ENCODE measurements around the gene ZNF138.

Gene ZNF138

DNA sequence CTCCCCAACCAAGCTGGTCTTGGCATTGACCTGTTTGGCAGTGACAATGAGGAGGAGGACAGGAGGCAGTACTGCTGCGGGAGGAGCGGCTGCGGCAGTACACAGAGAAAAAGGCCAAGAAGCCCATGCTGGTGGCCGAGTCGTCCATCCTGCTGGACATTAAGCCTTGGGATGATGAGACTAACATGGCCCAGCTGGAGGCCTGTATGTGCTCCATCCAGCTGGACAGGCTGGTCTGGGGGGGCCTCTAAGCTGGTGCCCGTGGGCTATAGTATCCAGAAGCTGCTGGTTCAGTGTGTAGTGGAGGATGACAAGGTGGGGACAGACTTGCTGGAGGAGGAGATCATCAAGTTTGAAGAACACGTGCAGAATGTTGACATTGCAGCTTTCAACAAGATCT lies 69.7 kb downstream of the ZNF138 start:
- DNase-seq (ENCODE audit: low read depth) = no peak
- TF ChIP-seq, protein P1, sequence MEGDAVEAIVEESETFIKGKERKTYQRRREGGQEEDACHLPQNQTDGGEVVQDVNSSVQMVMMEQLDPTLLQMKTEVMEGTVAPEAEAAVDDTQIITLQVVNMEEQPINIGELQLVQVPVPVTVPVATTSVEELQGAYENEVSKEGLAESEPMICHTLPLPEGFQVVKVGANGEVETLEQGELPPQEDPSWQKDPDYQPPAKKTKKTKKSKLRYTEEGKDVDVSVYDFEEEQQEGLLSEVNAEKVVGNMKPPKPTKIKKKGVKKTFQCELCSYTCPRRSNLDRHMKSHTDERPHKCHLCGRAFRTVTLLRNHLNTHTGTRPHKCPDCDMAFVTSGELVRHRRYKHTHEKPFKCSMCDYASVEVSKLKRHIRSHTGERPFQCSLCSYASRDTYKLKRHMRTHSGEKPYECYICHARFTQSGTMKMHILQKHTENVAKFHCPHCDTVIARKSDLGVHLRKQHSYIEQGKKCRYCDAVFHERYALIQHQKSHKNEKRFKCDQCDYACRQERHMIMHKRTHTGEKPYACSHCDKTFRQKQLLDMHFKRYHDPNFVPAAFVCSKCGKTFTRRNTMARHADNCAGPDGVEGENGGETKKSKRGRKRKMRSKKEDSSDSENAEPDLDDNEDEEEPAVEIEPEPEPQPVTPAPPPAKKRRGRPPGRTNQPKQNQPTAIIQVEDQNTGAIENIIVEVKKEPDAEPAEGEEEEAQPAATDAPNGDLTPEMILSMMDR (IDR thresholded peaks at IDR 0.05; ENCODE audit: low read length, missing control alignments) = no peak
- H3K4me3 ChIP-seq (replicated peaks; ENCODE audit: low read depth, low read length) = no peak overlapping the region

DNA sequence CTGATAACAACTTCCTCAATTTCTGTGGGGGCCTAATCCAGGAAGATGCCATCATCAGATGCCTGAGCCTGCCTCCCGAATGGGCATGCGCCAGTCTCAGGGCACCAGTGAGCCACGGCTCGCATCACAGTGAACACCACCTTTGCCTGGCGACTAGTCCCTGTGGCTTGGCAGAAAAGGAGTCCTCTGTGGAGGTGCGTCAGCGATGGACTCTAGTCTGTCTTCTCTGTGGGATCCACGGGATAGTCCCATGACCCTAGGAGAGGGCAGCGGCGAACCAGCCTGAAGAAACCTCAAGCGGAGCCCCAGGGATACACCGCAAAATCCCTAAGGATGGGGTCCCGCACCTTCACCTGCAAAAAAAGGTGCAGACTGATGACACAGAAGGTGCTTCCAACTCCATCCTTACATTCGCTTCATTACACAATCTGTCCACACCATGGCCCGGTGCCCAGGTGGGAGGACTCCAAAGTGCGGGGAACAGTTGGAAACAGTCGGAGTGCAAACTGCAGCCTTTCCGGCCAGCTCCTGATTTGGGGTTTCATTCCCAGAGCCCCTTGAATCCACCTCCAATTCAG lies 73.7 kb downstream of the ZNF138 start:
- no peak for DNase-seq (ENCODE audit: low read depth)
- H3K4me3 ChIP-seq (replicated peaks; ENCODE audit: low read depth, low read length) = no peak overlapping the region
- TF ChIP-seq, protein P1 (IDR thresholded peaks at IDR 0.05; ENCODE audit: low read length, missing control alignments) = no peak

DNA sequence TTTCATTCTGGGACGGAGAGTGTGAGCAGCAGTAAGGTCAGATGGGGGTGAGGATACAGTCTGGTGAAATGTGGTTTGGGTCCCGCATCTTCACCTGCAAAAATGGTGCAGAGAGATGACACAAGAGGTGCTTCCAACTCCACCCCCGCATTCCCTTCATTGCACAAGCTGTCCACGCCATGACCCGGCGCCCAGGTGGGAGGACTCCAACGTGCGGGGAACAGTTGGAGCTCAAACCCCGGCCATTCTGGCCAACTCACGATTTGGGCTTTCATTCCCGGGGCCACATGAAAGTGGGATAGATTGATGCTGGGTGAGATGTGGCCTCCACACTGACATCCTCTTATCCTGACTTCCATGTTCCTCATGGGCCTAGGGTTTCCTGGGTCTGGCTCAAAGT lies 74.3 kb downstream of the ZNF138 start:
- DNase-seq (ENCODE audit: low read depth) = no peak
- H3K4me3 ChIP-seq (replicated peaks; ENCODE audit: low read depth, low read length) = no peak overlapping the region
- TF ChIP-seq, protein P1 (IDR thresholded peaks at IDR 0.05; ENCODE audit: low read length, missing control alignments) = no peak

DNA sequence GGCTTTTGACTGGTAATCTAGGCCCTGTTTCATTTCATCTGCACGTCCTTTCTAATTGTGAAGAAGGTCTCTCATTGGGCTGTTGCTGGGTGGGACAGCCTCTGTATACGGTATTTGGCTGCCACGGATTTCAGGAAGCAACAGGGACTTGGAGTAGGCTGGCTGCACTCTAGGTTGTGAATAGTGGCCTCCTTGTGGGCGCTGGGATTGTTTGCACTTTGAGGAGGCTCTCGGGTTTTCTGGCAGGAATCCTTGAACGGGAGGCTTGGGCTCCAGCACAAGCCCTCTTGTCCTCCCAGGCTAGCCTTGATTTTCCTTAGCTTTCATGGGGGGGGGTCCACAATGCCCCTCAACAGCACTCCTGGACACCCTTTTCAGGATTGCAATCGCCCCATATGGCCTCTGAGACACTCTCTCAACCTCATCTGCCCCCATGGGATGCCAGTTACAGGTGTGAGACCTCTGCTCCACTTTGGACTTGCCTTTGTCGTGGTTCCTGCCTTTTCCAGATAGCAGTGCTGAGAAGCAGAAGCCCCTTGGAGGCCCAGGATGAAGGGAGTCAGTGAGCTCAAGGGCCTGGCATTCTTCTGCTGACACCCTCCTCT lies 75.0 kb downstream of the ZNF138 start:
- H3K4me3 ChIP-seq (replicated peaks; ENCODE audit: low read depth, low read length) = no peak overlapping the region
- TF ChIP-seq, protein P1 (IDR thresholded peaks at IDR 0.05; ENCODE audit: low read length, missing control alignments) = no peak
- DNase-seq (ENCODE audit: low read depth) = no peak

DNA sequence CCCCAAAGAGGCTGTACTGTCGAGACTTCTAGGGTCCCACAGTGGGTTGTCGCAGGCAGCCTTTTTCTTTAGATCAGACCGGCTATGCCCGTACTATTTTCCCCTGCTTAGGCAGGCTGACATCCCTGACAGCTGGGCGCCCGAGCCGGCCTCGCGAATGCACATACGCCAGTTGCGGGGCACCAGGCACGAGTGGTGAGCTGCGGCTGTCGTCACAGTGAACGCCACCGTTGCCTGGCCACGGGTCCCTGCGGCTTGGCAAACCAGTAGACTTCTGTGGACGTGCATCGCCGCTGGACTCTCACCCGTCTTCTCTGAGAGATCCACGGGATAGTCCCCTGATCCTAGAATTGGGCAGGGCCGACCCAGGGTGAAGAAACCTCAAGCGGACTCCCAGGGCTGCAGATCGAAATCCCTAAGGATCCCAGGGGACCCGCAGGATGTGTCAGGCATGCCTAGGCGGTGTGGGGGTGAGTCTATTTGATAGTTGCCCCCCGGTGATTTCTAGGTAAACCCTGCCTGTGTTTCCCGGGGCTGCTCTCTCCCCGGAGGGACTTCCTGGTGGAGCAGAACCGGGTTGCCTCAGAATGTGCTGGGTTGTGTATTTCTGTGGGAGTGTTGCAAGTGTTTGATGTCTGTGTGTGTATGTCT lies 75.8 kb downstream of the ZNF138 start:
- no peak for DNase-seq (ENCODE audit: low read depth)
- TF ChIP-seq, protein P1 (IDR thresholded peaks at IDR 0.05; ENCODE audit: low read length, missing control alignments) = no peak
- H3K4me3 ChIP-seq (replicated peaks; ENCODE audit: low read depth, low read length) = no peak overlapping the region

DNA sequence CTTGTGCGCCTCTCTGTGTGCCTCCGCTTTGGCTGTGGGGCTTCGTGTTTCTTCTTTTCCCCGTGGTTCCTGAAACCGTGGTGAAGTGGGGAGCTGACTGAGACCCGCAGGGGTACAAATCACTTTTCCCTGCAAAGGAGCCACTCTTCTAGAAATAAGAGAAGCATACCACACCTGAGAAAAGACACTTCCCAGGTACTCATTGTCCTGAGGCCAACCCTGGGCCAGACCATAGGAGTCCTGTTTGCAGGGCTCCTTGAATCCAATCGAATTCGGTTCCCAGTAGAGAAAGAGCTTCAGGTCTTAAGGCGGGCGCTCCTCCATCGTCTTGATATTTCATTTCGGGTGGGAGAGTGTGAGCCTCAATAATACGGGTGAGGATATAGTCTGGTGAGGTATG lies 76.4 kb downstream of the ZNF138 start:
- TF ChIP-seq, protein P1 (IDR thresholded peaks at IDR 0.05; ENCODE audit: low read length, missing control alignments) = no peak
- no peak for DNase-seq (ENCODE audit: low read depth)
- H3K4me3 ChIP-seq (replicated peaks; ENCODE audit: low read depth, low read length) = no peak overlapping the region

All from fibroblast of pulmonary artery (primary cell).